ENCODE measurements around the gene ADAMTS17.

DNA sequence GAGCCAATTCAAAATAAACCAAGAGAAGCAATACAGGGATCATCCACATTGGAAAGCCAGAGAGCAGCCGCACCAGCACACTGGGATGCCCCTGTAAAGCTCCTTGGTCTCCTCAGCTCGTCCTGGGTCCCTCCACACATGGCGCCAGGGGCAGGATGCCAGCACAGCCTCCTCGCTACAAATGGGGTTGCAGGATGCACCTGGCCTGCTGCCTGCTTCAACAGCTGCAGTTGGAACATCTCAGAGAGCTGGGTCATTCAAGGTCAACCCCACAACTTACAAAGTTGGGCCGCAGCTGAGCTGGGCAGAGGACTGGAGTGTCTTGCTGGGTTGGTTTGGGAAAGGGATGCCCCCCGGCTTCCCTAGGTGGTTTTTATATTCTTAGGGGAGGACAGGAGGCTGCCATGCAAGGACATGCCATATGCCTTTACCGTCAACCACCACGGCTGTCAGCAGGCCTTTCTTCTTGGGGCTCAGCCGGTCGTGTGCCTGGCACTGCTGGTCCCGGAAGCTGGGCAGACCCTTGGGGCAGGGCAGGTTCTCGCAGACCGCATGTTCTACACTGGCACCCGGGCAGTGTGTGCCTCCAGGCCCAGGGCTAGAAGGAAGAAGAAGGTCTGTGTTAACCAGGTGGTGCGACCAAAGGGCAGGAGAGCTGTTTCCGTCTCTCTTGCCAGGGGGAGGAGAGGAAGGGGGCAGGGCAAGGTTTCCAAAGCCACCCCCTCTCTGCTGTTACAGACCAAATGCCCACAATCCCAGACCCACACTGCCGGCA is 225.2 kb downstream of the ADAMTS17 start:
- no peak for TF ChIP-seq YY1 (IDR thresholded peaks at IDR 0.05; ENCODE audit: insufficient read depth, insufficient read length)
- no peak for TF ChIP-seq ZNF274 (IDR thresholded peaks at IDR 0.05; ENCODE audit: low read depth, low read length)
- no peak for TF ChIP-seq SUZ12 (IDR thresholded peaks at IDR 0.05; ENCODE audit: extremely low read depth, insufficient read depth, insufficient read length)
